Caco-2 (cell line): ENCODE results near the gene GALR2. TPM values are rescaled to one million over a fixed set of nuclear protein-coding genes. Genes with fewer than 3 reads are reported as not detected.
"Not testable (repeated sequence)": the region's sequence is repeated elsewhere in the genome, so short reads cannot be mapped to it uniquely, and the experiment has no call there.

ENCODE experiments used
- BruUV-seq: library from RNA; stranded (reverse); fragments of 400-500 nt; replicated peaks from 2 replicates; lab custom pipeline; 2021; lab: Mats Ljungman, UMichigan
- CTCF ChIA-PET: fragments of 300-600 bp; sonication (Branson Sonifier 250); formaldehyde crosslinking; loops from one replicate; lab custom pipeline; 2022; ENCODE audit warnings: antibody characterized with exemption; lab: Charles Lee
- POLR2A ChIA-PET: fragments of 300-600 bp; sonication (Branson Sonifier 250); formaldehyde crosslinking; loops from one replicate; lab custom pipeline; 2022; ENCODE audit warnings: antibody characterized with exemption; lab: Charles Lee
- DNase-seq, 2 experiments: peaks; one replicate each; pipeline versions ENCODE4 v3.0.0 to v3.0.0-alpha.2; 2020 to 2022
- H3K27me3 ChIP-seq: replicated peaks from 2 replicates; pipeline ENCODE4 v1.6.0; 2011; ENCODE audit warnings: low read length; ENCODE audit not compliant: control insufficient read depth, insufficient read depth
- H3K36me3 ChIP-seq: 2 replicates; pipeline ENCODE4 v1.5.1; 2011; ENCODE audit warnings: low read length; ENCODE audit not compliant: control insufficient read depth, insufficient read depth
- H3K4me1 ChIP-seq: fragments of 250-450 bp; sonication (Bioruptor Pico); 2 replicates; pipeline ENCODE4 v1.5.1; 2020; ENCODE audit warnings: mild to moderate bottlenecking
- H3K4me3 ChIP-seq: 2 replicates; pipeline ENCODE4 v1.5.1; 2011; ENCODE audit warnings: low read depth, mild to moderate bottlenecking, control low read depth, low read length
- H3K9me3 ChIP-seq: fragments of 250-450 bp; sonication (Bioruptor Pico); 2 replicates; pipeline ENCODE4 v1.5.1; 2020; ENCODE audit warnings: mild to moderate bottlenecking, moderate library complexity
- H3K27ac Mint-ChIP-seq: one replicate; pipeline ENCODE4 v1.8.0; 2022; ENCODE audit warnings: mixed read lengths; ENCODE audit not compliant: unreplicated experiment
- H3K27me3 Mint-ChIP-seq: one replicate; pipeline ENCODE4 v1.8.0; 2022; ENCODE audit warnings: mixed read lengths; ENCODE audit not compliant: insufficient read depth, unreplicated experiment
- H3K36me3 Mint-ChIP-seq: one replicate; pipeline ENCODE4 v1.8.0; 2022; ENCODE audit warnings: mild to moderate bottlenecking, mixed read lengths; ENCODE audit not compliant: insufficient read depth, unreplicated experiment
- H3K4me1 Mint-ChIP-seq: one replicate; pipeline ENCODE4 v1.8.0; 2022; ENCODE audit warnings: low read depth, mixed read lengths; ENCODE audit not compliant: unreplicated experiment
- H3K4me3 Mint-ChIP-seq: one replicate; pipeline ENCODE4 v1.8.0; 2022; ENCODE audit warnings: mild to moderate bottlenecking, moderate library complexity, mixed read lengths; ENCODE audit not compliant: unreplicated experiment
- H3K9me3 Mint-ChIP-seq: one replicate; pipeline ENCODE4 v1.8.0; 2022; ENCODE audit warnings: mixed read lengths; ENCODE audit not compliant: unreplicated experiment
- intact Hi-C: fragments of 100-400 bp; cut with micrococcal nuclease; formaldehyde crosslinking; loops from one replicate; pipeline ENCODE4 v1.10.0; 2022; ENCODE audit not compliant: unreplicated experiment
- total RNA-seq: library from RNA; stranded (reverse); gene quantifications from 2 replicates; pipeline ENCODE4 v1.2.3, GENCODE V29; 2022
- TF ChIP-seq, protein P1 (sequence below), 2 experiments: fragments of 200-600 bp in 1 of 2; IDR thresholded peaks; 1 replicate in 1 of 2; 2 replicates in 1 of 2; pipeline versions ENCODE4 v1.5.1 to v1.8.0; 2011 to 2022; ENCODE audit warnings: antibody characterized with exemption in 1 of 2, control low read depth in 1 of 2, inconsistent platforms in 1 of 2, low read depth in 1 of 2, low read length in 1 of 2, mild to moderate bottlenecking in 1 of 2, moderate library complexity in 1 of 2; ENCODE audit not compliant: insufficient read depth in 1 of 2, severe bottlenecking in 1 of 2, unreplicated experiment in 1 of 2

GALR2 gene
- total RNA-seq, 1 experiment from 2014 or later: 0.50 TPM

DNA sequence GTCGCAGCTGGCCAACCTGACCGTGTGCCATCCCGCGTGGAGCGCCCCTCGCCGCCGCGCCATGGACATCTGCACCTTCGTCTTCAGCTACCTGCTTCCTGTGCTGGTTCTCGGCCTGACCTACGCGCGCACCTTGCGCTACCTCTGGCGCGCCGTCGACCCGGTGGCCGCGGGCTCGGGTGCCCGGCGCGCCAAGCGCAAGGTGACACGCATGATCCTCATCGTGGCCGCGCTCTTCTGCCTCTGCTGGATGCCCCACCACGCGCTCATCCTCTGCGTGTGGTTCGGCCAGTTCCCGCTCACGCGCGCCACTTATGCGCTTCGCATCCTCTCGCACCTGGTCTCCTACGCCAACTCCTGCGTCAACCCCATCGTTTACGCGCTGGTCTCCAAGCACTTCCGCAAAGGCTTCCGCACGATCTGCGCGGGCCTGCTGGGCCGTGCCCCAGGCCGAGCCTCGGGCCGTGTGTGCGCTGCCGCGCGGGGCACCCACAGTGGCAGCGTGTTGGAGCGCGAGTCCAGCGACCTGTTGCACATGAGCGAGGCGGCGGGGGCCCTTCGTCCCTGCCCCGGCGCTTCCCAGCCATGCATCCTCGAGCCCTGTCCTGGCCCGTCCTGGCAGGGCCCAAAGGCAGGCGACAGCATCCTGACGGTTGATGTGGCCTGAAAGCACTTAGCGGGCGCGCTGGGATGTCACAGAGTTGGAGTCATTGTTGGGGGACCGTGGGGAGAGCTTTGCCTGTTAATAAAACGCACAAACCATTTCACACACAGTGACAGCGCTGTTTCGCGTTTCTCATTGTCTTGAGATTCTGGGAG lies 2.4 kb downstream of the GALR2 start:
- no peaks in the 10 kb centered on the region for H3K9me3 ChIP-seq
- POLR2A ChIA-PET: interaction anchor here (0.6 kb wide), 1 partner anchor 48 kb away, joined by 3 read pairs; no protein-coding TSS in a partner anchor
- DNase-seq: no peak
- TF ChIP-seq, protein P1, sequence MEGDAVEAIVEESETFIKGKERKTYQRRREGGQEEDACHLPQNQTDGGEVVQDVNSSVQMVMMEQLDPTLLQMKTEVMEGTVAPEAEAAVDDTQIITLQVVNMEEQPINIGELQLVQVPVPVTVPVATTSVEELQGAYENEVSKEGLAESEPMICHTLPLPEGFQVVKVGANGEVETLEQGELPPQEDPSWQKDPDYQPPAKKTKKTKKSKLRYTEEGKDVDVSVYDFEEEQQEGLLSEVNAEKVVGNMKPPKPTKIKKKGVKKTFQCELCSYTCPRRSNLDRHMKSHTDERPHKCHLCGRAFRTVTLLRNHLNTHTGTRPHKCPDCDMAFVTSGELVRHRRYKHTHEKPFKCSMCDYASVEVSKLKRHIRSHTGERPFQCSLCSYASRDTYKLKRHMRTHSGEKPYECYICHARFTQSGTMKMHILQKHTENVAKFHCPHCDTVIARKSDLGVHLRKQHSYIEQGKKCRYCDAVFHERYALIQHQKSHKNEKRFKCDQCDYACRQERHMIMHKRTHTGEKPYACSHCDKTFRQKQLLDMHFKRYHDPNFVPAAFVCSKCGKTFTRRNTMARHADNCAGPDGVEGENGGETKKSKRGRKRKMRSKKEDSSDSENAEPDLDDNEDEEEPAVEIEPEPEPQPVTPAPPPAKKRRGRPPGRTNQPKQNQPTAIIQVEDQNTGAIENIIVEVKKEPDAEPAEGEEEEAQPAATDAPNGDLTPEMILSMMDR (IDR thresholded peaks at IDR 0.05; ENCODE audit: insufficient read depth in 1 of 2, low read depth in 1 of 2, low read length in 1 of 2, severe bottlenecking in 1 of 2, unreplicated experiment in 1 of 2): no peak
- no peaks in the 10 kb centered on the region for H3K4me1 ChIP-seq
- peaks cover 70% of the 10 kb centered on the region for H3K36me3 Mint-ChIP-seq
- no peak overlapping the region for H3K27ac Mint-ChIP-seq
- intact Hi-C loops: no loop called here
- peaks cover 21% of the 10 kb centered on the region for H3K27me3 Mint-ChIP-seq
- H3K27me3 ChIP-seq: no peaks in the 10 kb centered on the region; the same call in none of the 2 replicates
- peak overlapping the region; percentile 78 for H3K4me3 Mint-ChIP-seq
- H3K9me3 Mint-ChIP-seq: no peaks in the 10 kb centered on the region
- H3K4me1 Mint-ChIP-seq: peaks cover 9% of the 10 kb centered on the region
- H3K36me3 ChIP-seq: no peaks in the 10 kb centered on the region
- BruUV-seq: no TSS peak
- H3K4me3 ChIP-seq: no peak overlapping the region
- CTCF ChIA-PET: interaction anchor here (0.6 to 0.7 kb wide), 3 partner anchors 64 to 506 kb away, joined by 3 to 6 read pairs (median 4); partner anchors contain the start of gene FOXJ1

DNA sequence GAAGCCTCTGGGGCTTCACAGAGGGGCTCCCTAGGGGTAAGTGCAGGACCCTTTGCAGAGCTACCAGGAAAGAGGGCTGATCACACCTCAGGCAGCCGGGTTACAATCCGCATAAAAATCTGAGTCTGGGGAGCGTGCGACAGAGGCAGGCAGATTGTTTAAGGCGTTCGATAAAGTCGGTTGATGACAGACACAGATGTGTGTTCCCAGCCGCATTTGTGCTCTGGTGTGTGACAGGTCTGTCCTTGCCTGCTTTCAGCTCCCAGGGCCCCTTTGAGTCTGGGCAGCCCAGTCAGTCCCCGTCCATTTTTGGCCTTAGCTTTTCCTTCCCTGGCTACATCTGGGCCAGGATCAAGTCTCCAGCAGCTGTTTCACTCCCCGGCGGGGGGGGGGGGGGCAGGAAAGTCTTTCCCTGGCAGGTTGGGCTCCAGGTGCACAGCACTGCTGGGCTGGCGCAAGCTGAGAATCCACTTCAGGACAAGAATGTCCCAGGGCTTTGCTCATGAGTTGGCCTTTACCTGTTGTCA lies 3.1 kb downstream of the GALR2 start:
- CTCF ChIA-PET: interaction anchor here (0.6 to 0.9 kb wide), 4 partner anchors 55 to 506 kb away, joined by 3 to 6 read pairs (median 4); partner anchors contain the start of gene FOXJ1
- no peak overlapping the region for H3K4me3 ChIP-seq
- peak overlapping the region; percentile 78 for H3K4me3 Mint-ChIP-seq
- peaks cover 9% of the 10 kb centered on the region for H3K4me1 Mint-ChIP-seq
- no peak overlapping the region for H3K27ac Mint-ChIP-seq
- POLR2A ChIA-PET: interaction anchor here (0.5 to 0.6 kb wide), 2 partner anchors 14 to 48 kb away, joined by 3 read pairs; no protein-coding TSS in a partner anchor
- H3K9me3 Mint-ChIP-seq: no peaks in the 10 kb centered on the region
- H3K36me3 ChIP-seq: no peaks in the 10 kb centered on the region
- intact Hi-C loops: no loop called here
- H3K27me3 ChIP-seq: no peaks in the 10 kb centered on the region; the same call in none of the 2 replicates
- BruUV-seq: no TSS peak
- no peaks in the 10 kb centered on the region for H3K9me3 ChIP-seq
- DNase-seq: no peak
- H3K27me3 Mint-ChIP-seq: peaks cover 21% of the 10 kb centered on the region
- H3K4me1 ChIP-seq: no peaks in the 10 kb centered on the region
- TF ChIP-seq, protein P1 (IDR thresholded peaks at IDR 0.05; ENCODE audit: insufficient read depth in 1 of 2, low read depth in 1 of 2, low read length in 1 of 2, severe bottlenecking in 1 of 2, unreplicated experiment in 1 of 2): no peak
- H3K36me3 Mint-ChIP-seq: peaks cover 65% of the 10 kb centered on the region

DNA sequence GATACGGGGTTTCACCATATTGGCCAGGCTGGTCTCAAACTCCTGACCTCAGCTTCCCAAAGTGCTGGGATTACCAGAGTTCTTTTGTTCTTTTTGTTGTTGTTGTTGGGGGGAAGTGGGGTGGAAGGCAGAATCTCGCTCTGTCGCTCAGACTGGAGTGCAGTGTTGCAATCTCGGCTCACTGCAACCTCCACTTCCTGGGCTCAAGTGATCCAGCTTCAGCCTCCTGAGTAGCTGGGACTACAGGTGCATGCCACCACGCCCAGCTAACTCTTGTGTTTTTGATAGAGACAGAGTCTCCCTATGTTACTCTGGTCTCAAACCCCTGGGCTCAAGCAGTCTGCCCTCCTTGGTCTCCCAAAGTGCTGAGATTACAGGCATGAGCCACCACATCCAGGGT lies 3.8 kb downstream of the GALR2 start:
- H3K4me3 Mint-ChIP-seq, H3K27ac Mint-ChIP-seq, H3K27me3 ChIP-seq, BruUV-seq, H3K9me3 ChIP-seq, DNase-seq, intact Hi-C loops, H3K4me1 Mint-ChIP-seq, H3K4me1 ChIP-seq, POLR2A ChIA-PET, H3K9me3 Mint-ChIP-seq, H3K4me3 ChIP-seq, H3K36me3 ChIP-seq: not testable (repeated sequence)
- Mint-ChIP-seq H3K36me3 (peaks cover 65% of the 10 kb centered on the region), H3K27me3 (peaks cover 21% of the 10 kb centered on the region)
- CTCF ChIA-PET: interaction anchor here (0.9 kb wide), 1 partner anchor 55 kb away, joined by 3 read pairs; no protein-coding TSS in a partner anchor
